Measurements from ENCODE around the gene OR8D1. TPM values are rescaled to one million over a fixed set of nuclear protein-coding genes. Genes with fewer than 3 reads are reported as not detected.

The OR8D1 gene
- total RNA-seq, 4 donors from 2014 or later: not detected

Other genes with a start within 250 kb of the OR8D1 start
- gene VWA5A, start 198.5 kb downstream of the OR8D1 start, total RNA-seq: 1 to 10 TPM; 1.6 to 2.5 (median 2.1) TPM
- gene OR10D3, start 130.6 kb downstream of the OR8D1 start, total RNA-seq: not detected
- not detected for gene OR8G1, start 72.9 kb downstream of the OR8D1 start, total RNA-seq
- not detected for gene OR8G5, start 57.6 kb downstream of the OR8D1 start, total RNA-seq
- not detected for gene OR8D2, start 6.2 kb upstream of the OR8D1 start, total RNA-seq
- gene OR8B2, start 70.5 kb upstream of the OR8D1 start, total RNA-seq: not detected
- gene OR8B3, start 85.1 kb upstream of the OR8D1 start, total RNA-seq: not detected
- not detected for gene OR8B4, start 110.9 kb upstream of the OR8D1 start, total RNA-seq
- not detected for gene OR8B8, start 131.7 kb upstream of the OR8D1 start, total RNA-seq
- not detected for gene OR8B12, start 229.7 kb upstream of the OR8D1 start, total RNA-seq